ENCODE data around the gene NBAS. TPM values are rescaled to one million over a fixed set of nuclear protein-coding genes. Genes with fewer than 3 reads are reported as not detected.
A peak's percentile ranks its signal among the peaks of the same experiment; 100 is the strongest.

Gene NBAS
- total and polyA plus RNA-seq, 9 of the 15 experiments (the other 6 are each of a cell fraction or from before 2014, with no cell fraction given): 15.3 to 94.4 (median 69.9) TPM

- intact Hi-C loops (cut with micrococcal nuclease) (no loop called here), in situ Hi-C loops (cut with MboI) (loop anchor here (25.0 kb wide), 1 partner anchor 679 kb away; no protein-coding TSS in a partner anchor)
- ChIA-PET POLR2A (interaction anchor here (0.8 to 0.9 kb wide), 2 partner anchors 23 to 428 kb away, joined by 3 read pairs; no protein-coding TSS in a partner anchor), CTCF (ENCODE audit: low intra/inter-chr PET ratio) (interaction anchor here (0.7 kb wide), 1 partner anchor 13 kb away, joined by 4 read pairs; no protein-coding TSS in a partner anchor)
- Histone ChIP-seq H3K4me1 (replicated peaks in 1 of 2; ENCODE audit: control insufficient read depth in 2 of 2, insufficient read depth in 2 of 2, low read length in 2 of 2) (peaks cover 7 to 16% of the 10 kb centered on the region in 2 experiments; a peak in 4 of 5 replicates), H3K9me1 (ENCODE audit: control insufficient read depth, insufficient read depth, low read length) (no peaks in the 10 kb centered on the region), H3K9ac (ENCODE audit: insufficient read depth in 1 of 2, low read depth in 2 of 2, low read length in 2 of 2) (peak overlapping the region; percentile 88 to 100), H3K36me3 (ENCODE audit: control insufficient read depth, insufficient read depth, low read length) (peaks cover 21% of the 10 kb centered on the region), H3K9me3 (replicated peaks; ENCODE audit: control insufficient read depth, insufficient read depth, low read depth, low read length) (no peaks in the 10 kb centered on the region), H3K27ac (ENCODE audit: extremely low read depth, low read depth, low read length) (peak overlapping the region; percentile 93), H3K4me2 (ENCODE audit: insufficient read depth, low read length) (peak overlapping the region; percentile 97), H4K20me1 (replicated peaks; ENCODE audit: control insufficient read depth, insufficient read depth, low read length) (no peaks in the 10 kb centered on the region), H3K79me2 (ENCODE audit: control insufficient read depth, insufficient read depth, low read length) (peaks cover 59% of the 10 kb centered on the region), H3K4me3 (peak overlapping the region; percentile 90), H2AFZ (ENCODE audit: low read depth, low read length) (peak overlapping the region; percentile 93), H3K27me3 (ENCODE audit: control insufficient read depth in 2 of 2, insufficient read depth in 2 of 2, low read length in 2 of 2) (no peaks in the 10 kb centered on the region)
- WGBS (ENCODE audit: insufficient coverage, low coverage, missing lambda C conversion rate): 0% methylated on average over 7 of the region's 7 CpGs
- no peak for DNase-seq (ENCODE audit: extremely low read depth in 1 of 4, low spot score in 3 of 4)
- ATAC-seq: no peak; the same call in 2 of the 3 replicates
- FAIRE-seq: no peak
- no TSS peak for BruUV-seq (replicated peaks)
- TF ChIP-seq ZHX1 (conservative IDR thresholded peaks at IDR 0.05; ENCODE audit: low read length) (no peak), FOSL1 (tag; conservative IDR thresholded peaks at IDR 0.05) (no peak), CBFB (CRISPR knock-in tag; IDR thresholded peaks at IDR 0.05) (no peak; the same call in 1 of the 2 replicates), DEAF1 (CRISPR knock-in tag; IDR thresholded peaks at IDR 0.05) (no peak), CBFA2T3 (IDR thresholded peaks at IDR 0.05) (peak; percentile 64; the same call in 1 of the 2 replicates), PHF8 (IDR thresholded peaks at IDR 0.05; ENCODE audit: borderline replicate concordance, low read length) (peak; percentile 55; the same call in 1 of the 2 replicates), SMARCE1 (IDR thresholded peaks at IDR 0.05) (no peak), RNF2 (IDR thresholded peaks at IDR 0.05) (peak; percentile 93; the same call in 1 of the 2 replicates), GABPA (tag; conservative IDR thresholded peaks at IDR 0.05; ENCODE audit: low read depth) (0 out of 2 replicates have a peak, but pooled peaks have one; percentile 79), TAL1 (IDR thresholded peaks at IDR 0.05) (peak; percentile 48; the same call in 1 of the 2 replicates), SREBF2 (CRISPR knock-in tag; IDR thresholded peaks at IDR 0.05) (peak; percentile 97), USF1 (CRISPR knock-in tag; IDR thresholded peaks at IDR 0.05) (peak; percentile 67), ZNF75A (CRISPR knock-in tag; IDR thresholded peaks at IDR 0.05) (no peak), KLF6 (CRISPR knock-in tag; IDR thresholded peaks at IDR 0.05; ENCODE audit: borderline replicate concordance) (no peak)
- TF ChIP-seq, protein P1, sequence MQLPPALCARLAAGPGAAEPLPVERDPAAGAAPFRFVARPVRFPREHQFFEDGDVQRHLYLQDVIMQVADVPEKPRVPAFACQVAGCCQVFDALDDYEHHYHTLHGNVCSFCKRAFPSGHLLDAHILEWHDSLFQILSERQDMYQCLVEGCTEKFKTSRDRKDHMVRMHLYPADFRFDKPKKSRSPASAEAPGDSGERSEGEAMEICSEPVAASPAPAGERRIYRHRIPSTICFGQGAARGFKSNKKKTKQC (CRISPR knock-in tag; IDR thresholded peaks at IDR 0.05): no peak
- TF ChIP-seq, protein P2, sequence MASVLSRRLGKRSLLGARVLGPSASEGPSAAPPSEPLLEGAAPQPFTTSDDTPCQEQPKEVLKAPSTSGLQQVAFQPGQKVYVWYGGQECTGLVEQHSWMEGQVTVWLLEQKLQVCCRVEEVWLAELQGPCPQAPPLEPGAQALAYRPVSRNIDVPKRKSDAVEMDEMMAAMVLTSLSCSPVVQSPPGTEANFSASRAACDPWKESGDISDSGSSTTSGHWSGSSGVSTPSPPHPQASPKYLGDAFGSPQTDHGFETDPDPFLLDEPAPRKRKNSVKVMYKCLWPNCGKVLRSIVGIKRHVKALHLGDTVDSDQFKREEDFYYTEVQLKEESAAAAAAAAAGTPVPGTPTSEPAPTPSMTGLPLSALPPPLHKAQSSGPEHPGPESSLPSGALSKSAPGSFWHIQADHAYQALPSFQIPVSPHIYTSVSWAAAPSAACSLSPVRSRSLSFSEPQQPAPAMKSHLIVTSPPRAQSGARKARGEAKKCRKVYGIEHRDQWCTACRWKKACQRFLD (CRISPR knock-in tag; IDR thresholded peaks at IDR 0.05): no peak; the same call in 1 of the 2 replicates
Measured at GRCh38 chr2:15591373-15591691, 30.2 kb upstream of the NBAS start.

Data from K562 (cell line).